SK-N-SH (cell line): ENCODE measurements around the gene DUSP23. TPM values are rescaled to one million over a fixed set of nuclear protein-coding genes. Genes with fewer than 3 reads are reported as not detected.

ENCODE experiments used
- CTCF ChIA-PET: fragments of 300-600, 350-600 bp; formaldehyde crosslinking; extraction: SDS; loops from one replicate; lab custom pipeline; 2021; lab: Yijun Ruan, JAX
- POLR2A ChIA-PET: fragments of 350-600 bp; sonication (Branson Sonifier 250); formaldehyde crosslinking; extraction: SDS; loops from one replicate; lab custom pipeline; 2020; ENCODE audit warnings: antibody characterized with exemption, inconsistent platforms; lab: Yijun Ruan, JAX
- DNase-seq: peaks from one replicate; pipeline ENCODE4 v3.0.0; 2012
- H2AFZ ChIP-seq: fragments of 200-600 bp; sonication (generic); 2 replicates; pipeline ENCODE4 v1.8.1; 2016; ENCODE audit warnings: antibody characterized with exemption, mild to moderate bottlenecking, low read depth
- H3F3A ChIP-seq: fragments of 200-600 bp; sonication (generic); replicated peaks from 2 replicates; pipeline ENCODE3; 2016; ENCODE audit warnings: antibody characterized with exemption, mild to moderate bottlenecking; ENCODE audit not compliant: insufficient read depth
- H3K27ac ChIP-seq, 2 experiments: fragments of 200-500 bp in 1 of 2; fragments of 200-600 bp in 1 of 2; sonication (Bioruptor generic) in 1 of 2; sonication (generic), shearing (Covaris generic) in 1 of 2; 2 replicates each; pipeline versions ENCODE4 v1.5.1 to v1.6.1; 2014 to 2016; ENCODE audit warnings: low read depth in 2 of 2, inconsistent platforms in 1 of 2, low read length in 1 of 2, mild to moderate bottlenecking in 1 of 2, mixed read lengths in 1 of 2
- H3K27me3 ChIP-seq: fragments of 200-600 bp; sonication (generic), shearing (Covaris generic); 2 replicates; pipeline ENCODE4 v1.6.1; 2016; ENCODE audit warnings: mixed run types; ENCODE audit not compliant: insufficient read depth
- H3K36me3 ChIP-seq, 2 experiments: fragments of 200-500 bp in 1 of 2; fragments of 200-600 bp in 1 of 2; sonication (Bioruptor generic) in 1 of 2; sonication (generic) in 1 of 2; replicated peaks in 1 of 2; 2 replicates each; pipeline versions ENCODE3 to v1.5.1; 2014 to 2016; ENCODE audit warnings: low read length in 1 of 2, mild to moderate bottlenecking in 1 of 2; ENCODE audit not compliant: insufficient read depth in 2 of 2, control insufficient read depth in 1 of 2
- H3K4me1 ChIP-seq, 2 experiments: fragments of 200-500 bp in 1 of 2; fragments of 200-600 bp in 1 of 2; sonication (Bioruptor generic) in 1 of 2; sonication (generic), shearing (Covaris generic) in 1 of 2; 2 replicates each; pipeline versions ENCODE4 v1.5.1 to v1.6.1; 2014 to 2016; ENCODE audit warnings: low read depth in 1 of 2, low read length in 1 of 2, mixed run types in 1 of 2; ENCODE audit not compliant: insufficient read depth in 2 of 2, control insufficient read depth in 1 of 2
- H3K4me2 ChIP-seq: fragments of 200-600 bp; sonication (generic), shearing (Covaris generic); 2 replicates; pipeline ENCODE4 v1.6.1; 2017; ENCODE audit warnings: mixed run types
- H3K4me3 ChIP-seq, 2 experiments: fragments of 200-500 bp in 1 of 2; fragments of 200-600 bp in 1 of 2; sonication (Bioruptor generic) in 1 of 2; sonication (generic), shearing (Covaris generic) in 1 of 2; 2 replicates each; pipeline versions ENCODE4 v1.5.1 to v1.8.1; 2014 to 2016; ENCODE audit warnings: low read depth in 2 of 2, inconsistent platforms in 1 of 2, low read length in 1 of 2, mild to moderate bottlenecking in 1 of 2, mixed read lengths in 1 of 2, moderate library complexity in 1 of 2
- H3K79me2 ChIP-seq: fragments of 200-600 bp; sonication (generic); 2 replicates; pipeline ENCODE4 v1.8.1; 2017; ENCODE audit warnings: mild to moderate bottlenecking; ENCODE audit not compliant: insufficient read depth
- H3K9ac ChIP-seq: fragments of 200-600 bp; sonication (generic); 2 replicates; pipeline ENCODE4 v1.6.1; 2017; ENCODE audit warnings: mixed run types
- H3K9me2 ChIP-seq: fragments of 200-600 bp; sonication (generic); 2 replicates; pipeline ENCODE4 v1.6.1; 2017; ENCODE audit warnings: mixed run types
- H3K9me3 ChIP-seq: fragments of 200-600 bp; sonication (generic); 2 replicates; pipeline ENCODE4 v1.6.1; 2017; ENCODE audit warnings: mixed run types, mild to moderate bottlenecking, moderate library complexity
- H4K20me1 ChIP-seq: fragments of 200-600 bp; sonication (generic); 2 replicates; pipeline ENCODE4 v1.6.1; 2017; ENCODE audit warnings: mild to moderate bottlenecking, mixed run types; ENCODE audit not compliant: insufficient read depth
- ELF1 ChIP-seq: IDR thresholded peaks from 2 replicates; pipeline ENCODE4 v1.4.0; 2012
- FOXM1 ChIP-seq: IDR thresholded peaks from 2 replicates; pipeline ENCODE4 v1.4.0; 2012; ENCODE audit warnings: low read depth, mild to moderate bottlenecking
- GABPA ChIP-seq: IDR thresholded peaks from 2 replicates; pipeline ENCODE4 v1.4.0; 2012; ENCODE audit warnings: low read depth, mild to moderate bottlenecking
- GATA2 ChIP-seq: sonication (generic); formaldehyde crosslinking; IDR thresholded peaks from 2 replicates; pipeline ENCODE4 v1.5.0; 2020; ENCODE audit warnings: mild to moderate bottlenecking, missing genetic modification reagents
- JUND ChIP-seq: IDR thresholded peaks from 2 replicates; pipeline ENCODE4 v1.4.0; 2012
- MEF2A ChIP-seq: IDR thresholded peaks from 2 replicates; pipeline ENCODE4 v1.4.0; 2012; ENCODE audit warnings: low read depth, borderline replicate concordance
- MXI1 ChIP-seq: IDR thresholded peaks from 2 replicates; pipeline ENCODE4 v1.6.1; 2012; ENCODE audit warnings: mild to moderate bottlenecking, low read depth, low read length, improper control_type of control experiment
- NFIC ChIP-seq: IDR thresholded peaks from 2 replicates; pipeline ENCODE4 v1.4.0; 2012; ENCODE audit warnings: borderline replicate concordance
- POLR2AphosphoS5 ChIP-seq: IDR thresholded peaks from 2 replicates; pipeline ENCODE4 v1.6.1; 2012; ENCODE audit warnings: low read depth, low read length
- RFX5 ChIP-seq: IDR thresholded peaks from 2 replicates; pipeline ENCODE4 v1.6.1; 2012; ENCODE audit warnings: mild to moderate bottlenecking, improper control_type of control experiment, low read length
- RXRA ChIP-seq: IDR thresholded peaks from 2 replicates; pipeline ENCODE4 v1.4.0; 2012; ENCODE audit warnings: low read depth, mild to moderate bottlenecking, borderline replicate concordance
- SIN3A ChIP-seq: IDR thresholded peaks from 2 replicates; pipeline ENCODE4 v1.6.1; 2012; ENCODE audit warnings: low read depth, mild to moderate bottlenecking, low read length, moderate library complexity, borderline replicate concordance
- SMC3 ChIP-seq: IDR thresholded peaks from 2 replicates; pipeline ENCODE4 v1.6.1; 2012; ENCODE audit warnings: low read depth, low read length, improper control_type of control experiment
- TAF1 ChIP-seq: IDR thresholded peaks from 2 replicates; pipeline ENCODE4 v1.6.1; 2012; ENCODE audit warnings: low read depth, mild to moderate bottlenecking, low read length, moderate library complexity, borderline replicate concordance
- TCF12 ChIP-seq: IDR thresholded peaks from 2 replicates; pipeline ENCODE4 v1.4.0; 2012
- YY1 ChIP-seq: IDR thresholded peaks from 2 replicates; pipeline ENCODE4 v1.4.0; 2012; ENCODE audit warnings: low read depth, mild to moderate bottlenecking
- WGBS: methylation state at CpG from one replicate; pipeline ENCODE4 v1.1.6; 2017; ENCODE audit warnings: low lambda C conversion rate; 5-methylcytosine and 5-hydroxymethylcytosine counted together
- polyA plus RNA-seq, 3 experiments: library from polyadenylated mRNA; depleted of rRNA; stranded (reverse); fragments of >200 nt; gene quantifications; 2 replicates each; pipeline ENCODE4 v1.2.3, GENCODE V29; 2012
- TF ChIP-seq, protein P1 (sequence below): IDR thresholded peaks from 2 replicates; pipeline ENCODE4 v1.4.0; 2012; ENCODE audit warnings: low read depth, borderline replicate concordance
- TF ChIP-seq, protein P2 (sequence below): IDR thresholded peaks from 2 replicates; pipeline ENCODE4; 2012
- TF ChIP-seq, protein P3 (sequence below): fragments of 150-350 bp; IDR thresholded peaks from 2 replicates; pipeline ENCODE4 v1.6.1; 2017; ENCODE audit warnings: antibody characterized with exemption, low read length, low read depth, borderline replicate concordance
- TF ChIP-seq, protein P4 (sequence below): fragments of 200-600 bp; sonication (generic); IDR thresholded peaks from 2 replicates; pipeline ENCODE4 v1.6.1; 2017; ENCODE audit warnings: antibody characterized with exemption, mild to moderate bottlenecking, moderate library complexity

Gene DUSP23
- polyA plus RNA-seq, 1 of the 3 experiments (the other 2 are of a cell fraction) = 41.2 TPM

DNA sequence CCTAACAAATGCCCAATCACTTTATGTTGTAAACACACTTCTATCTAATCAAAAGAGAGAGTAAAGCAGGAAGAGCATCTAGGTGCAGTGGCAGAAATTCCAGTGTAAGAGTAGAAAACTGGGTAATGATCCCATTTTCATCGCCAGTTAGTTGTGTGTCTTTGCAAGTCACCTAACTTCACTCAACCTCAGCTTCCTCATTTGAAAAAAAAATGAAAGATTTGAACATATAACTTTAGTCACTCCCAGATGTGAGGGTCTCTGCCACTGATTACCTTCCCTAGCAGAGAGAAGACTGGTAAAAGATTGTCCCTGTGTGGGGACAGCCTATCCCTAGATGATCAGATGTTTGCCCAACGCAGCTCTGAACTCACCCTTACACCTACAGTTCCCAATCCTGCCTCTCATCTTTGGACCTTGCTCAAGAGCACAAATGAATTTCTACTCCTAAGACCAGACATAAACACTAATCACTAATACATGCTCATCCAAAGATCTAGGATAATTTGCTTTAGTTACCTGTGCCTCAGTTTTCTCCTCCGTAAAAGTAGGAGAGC lies 25.2 kb upstream of the DUSP23 start:
- Histone ChIP-seq H3K27me3 (peaks cover 8% of the 10 kb centered on the region; the same call in 1 of the 2 replicates), H3K27ac (no peak overlapping the region), H3F3A (no peaks in the 10 kb centered on the region), H3K9ac (no peak overlapping the region), H3K4me2 (no peak overlapping the region), H3K79me2 (no peaks in the 10 kb centered on the region), H3K4me3 (no peak overlapping the region), H2AFZ (no peak overlapping the region), H3K36me3 (no peaks in the 10 kb centered on the region), H4K20me1 (no peaks in the 10 kb centered on the region), H3K4me1 (no peaks in the 10 kb centered on the region), H3K9me2 (no peaks in the 10 kb centered on the region), H3K9me3 (no peaks in the 10 kb centered on the region)
- POLR2A ChIA-PET = no interaction called here
- WGBS = 24% methylated on average over 3 of the region's 3 CpGs
- no peak for DNase-seq
- TF ChIP-seq POLR2AphosphoS5 = no peak
- no peak for TF ChIP-seq NFIC
- no peak for TF ChIP-seq GATA2 (CRISPR knock-in tag)
- TF ChIP-seq, protein P1, sequence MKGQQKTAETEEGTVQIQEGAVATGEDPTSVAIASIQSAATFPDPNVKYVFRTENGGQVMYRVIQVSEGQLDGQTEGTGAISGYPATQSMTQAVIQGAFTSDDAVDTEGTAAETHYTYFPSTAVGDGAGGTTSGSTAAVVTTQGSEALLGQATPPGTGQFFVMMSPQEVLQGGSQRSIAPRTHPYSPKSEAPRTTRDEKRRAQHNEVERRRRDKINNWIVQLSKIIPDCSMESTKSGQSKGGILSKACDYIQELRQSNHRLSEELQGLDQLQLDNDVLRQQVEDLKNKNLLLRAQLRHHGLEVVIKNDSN = no peak
- TF ChIP-seq GABPA = no peak
- no peak for TF ChIP-seq ELF1
- no peak for TF ChIP-seq SIN3A
- TF ChIP-seq, protein P2, sequence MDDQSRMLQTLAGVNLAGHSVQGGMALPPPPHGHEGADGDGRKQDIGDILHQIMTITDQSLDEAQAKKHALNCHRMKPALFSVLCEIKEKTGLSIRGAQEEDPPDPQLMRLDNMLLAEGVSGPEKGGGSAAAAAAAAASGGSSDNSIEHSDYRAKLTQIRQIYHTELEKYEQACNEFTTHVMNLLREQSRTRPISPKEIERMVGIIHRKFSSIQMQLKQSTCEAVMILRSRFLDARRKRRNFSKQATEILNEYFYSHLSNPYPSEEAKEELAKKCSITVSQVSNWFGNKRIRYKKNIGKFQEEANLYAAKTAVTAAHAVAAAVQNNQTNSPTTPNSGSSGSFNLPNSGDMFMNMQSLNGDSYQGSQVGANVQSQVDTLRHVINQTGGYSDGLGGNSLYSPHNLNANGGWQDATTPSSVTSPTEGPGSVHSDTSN = no peak
- TF ChIP-seq, protein P3, sequence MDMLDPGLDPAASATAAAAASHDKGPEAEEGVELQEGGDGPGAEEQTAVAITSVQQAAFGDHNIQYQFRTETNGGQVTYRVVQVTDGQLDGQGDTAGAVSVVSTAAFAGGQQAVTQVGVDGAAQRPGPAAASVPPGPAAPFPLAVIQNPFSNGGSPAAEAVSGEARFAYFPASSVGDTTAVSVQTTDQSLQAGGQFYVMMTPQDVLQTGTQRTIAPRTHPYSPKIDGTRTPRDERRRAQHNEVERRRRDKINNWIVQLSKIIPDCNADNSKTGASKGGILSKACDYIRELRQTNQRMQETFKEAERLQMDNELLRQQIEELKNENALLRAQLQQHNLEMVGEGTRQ = no peak
- TF ChIP-seq YY1 = no peak
- no peak for TF ChIP-seq MEF2A
- no peak for TF ChIP-seq TAF1
- no peak for TF ChIP-seq FOXM1
- no peak for TF ChIP-seq SMC3
- no peak for TF ChIP-seq RXRA
- no peak for TF ChIP-seq JUND
- TF ChIP-seq MXI1 = no peak
- no peak for TF ChIP-seq RFX5
- no peak for TF ChIP-seq TCF12
- TF ChIP-seq, protein P4, sequence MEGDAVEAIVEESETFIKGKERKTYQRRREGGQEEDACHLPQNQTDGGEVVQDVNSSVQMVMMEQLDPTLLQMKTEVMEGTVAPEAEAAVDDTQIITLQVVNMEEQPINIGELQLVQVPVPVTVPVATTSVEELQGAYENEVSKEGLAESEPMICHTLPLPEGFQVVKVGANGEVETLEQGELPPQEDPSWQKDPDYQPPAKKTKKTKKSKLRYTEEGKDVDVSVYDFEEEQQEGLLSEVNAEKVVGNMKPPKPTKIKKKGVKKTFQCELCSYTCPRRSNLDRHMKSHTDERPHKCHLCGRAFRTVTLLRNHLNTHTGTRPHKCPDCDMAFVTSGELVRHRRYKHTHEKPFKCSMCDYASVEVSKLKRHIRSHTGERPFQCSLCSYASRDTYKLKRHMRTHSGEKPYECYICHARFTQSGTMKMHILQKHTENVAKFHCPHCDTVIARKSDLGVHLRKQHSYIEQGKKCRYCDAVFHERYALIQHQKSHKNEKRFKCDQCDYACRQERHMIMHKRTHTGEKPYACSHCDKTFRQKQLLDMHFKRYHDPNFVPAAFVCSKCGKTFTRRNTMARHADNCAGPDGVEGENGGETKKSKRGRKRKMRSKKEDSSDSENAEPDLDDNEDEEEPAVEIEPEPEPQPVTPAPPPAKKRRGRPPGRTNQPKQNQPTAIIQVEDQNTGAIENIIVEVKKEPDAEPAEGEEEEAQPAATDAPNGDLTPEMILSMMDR = no peak
- CTCF ChIA-PET = interaction anchor here (1.2 kb wide), 1 partner anchor 25 kb away, joined by 3 read pairs; the partner anchor contains the start of gene DUSP23
